ENCODE data around the gene DRAM2. TPM values are rescaled to one million over a fixed set of nuclear protein-coding genes. Genes with fewer than 3 reads are reported as not detected.

Gene DRAM2
- total RNA-seq, 4 donors from 2014 or later = 26.8 to 45.0 (median 40.3) TPM

- intact Hi-C loops (cut with DNase I; ENCODE audit: low total_unique reads) = no loop called here
- no peak overlapping the region for H3K4me3 ChIP-seq (ENCODE audit: low read depth, poor library complexity, severe bottlenecking)
- TF ChIP-seq CTCF (IDR thresholded peaks at IDR 0.05) (no peak), POLR2A (IDR thresholded peaks at IDR 0.05) (no peak)
- no peak for DNase-seq (ENCODE audit: low spot score in 2 of 2)
- WGBS, 2 donors = 96% methylated on average over 2 of the region's 2 CpGs
Observed at GRCh38 chr1:111162488-111162880, 22.6 kb upstream of the DRAM2 start.

- no peak overlapping the region for H3K4me3 ChIP-seq (ENCODE audit: low read depth, poor library complexity, severe bottlenecking)
- TF ChIP-seq POLR2A (IDR thresholded peaks at IDR 0.05) (no peak), CTCF (IDR thresholded peaks at IDR 0.05) (no peak)
- no peak for DNase-seq (ENCODE audit: low spot score in 2 of 2)
- WGBS, 2 donors = 30 to 41% methylated on average over 1 of the region's 1 CpG
- intact Hi-C loops (cut with DNase I; ENCODE audit: low total_unique reads) = no loop called here
Observed at GRCh38 chr1:111161843-111162487, 22.1 kb upstream of the DRAM2 start.

- WGBS, 2 donors = 99% methylated on average over 2 of the region's 2 CpGs
- TF ChIP-seq POLR2A (IDR thresholded peaks at IDR 0.05) (no peak), CTCF (IDR thresholded peaks at IDR 0.05) (no peak)
Observed at GRCh38 chr1:111157431-111157830, 17.5 kb upstream of the DRAM2 start.

GRCh38 chr1:111154021-111154999 lies 14.4 kb upstream of the DRAM2 start:
- intact Hi-C loops (cut with DNase I; ENCODE audit: low total_unique reads) = no loop called here
- TF ChIP-seq CTCF (IDR thresholded peaks at IDR 0.05) = no peak
- TF ChIP-seq POLR2A (IDR thresholded peaks at IDR 0.05) = no peak
- 92 to 97% methylated on average over 5 of the region's 5 CpGs for WGBS, 2 donors
- H3K4me3 ChIP-seq (ENCODE audit: low read depth, poor library complexity, severe bottlenecking) = no peak overlapping the region
- no peak for DNase-seq (ENCODE audit: low spot score in 2 of 2)

More at GRCh38 chr1:111157431-111157830, 17.5 kb upstream of the DRAM2 start:
- no peak overlapping the region for H3K4me3 ChIP-seq (ENCODE audit: low read depth, poor library complexity, severe bottlenecking)
- no peak for DNase-seq (ENCODE audit: low spot score in 2 of 2)
- intact Hi-C loops (cut with DNase I; ENCODE audit: low total_unique reads) = no loop called here

- no peak for DNase-seq (ENCODE audit: low spot score in 2 of 2)
- WGBS, 2 donors = 76% methylated on average over 3 of the region's 3 CpGs
- H3K4me3 ChIP-seq (ENCODE audit: low read depth, poor library complexity, severe bottlenecking) = no peak overlapping the region
- intact Hi-C loops (cut with DNase I; ENCODE audit: low total_unique reads) = no loop called here
- TF ChIP-seq CTCF (IDR thresholded peaks at IDR 0.05) (no peak), POLR2A (IDR thresholded peaks at IDR 0.05) (no peak)
Observed at GRCh38 chr1:111151838-111152237, 11.9 kb upstream of the DRAM2 start.
